ENCODE results near the gene RPL22.

DNA sequence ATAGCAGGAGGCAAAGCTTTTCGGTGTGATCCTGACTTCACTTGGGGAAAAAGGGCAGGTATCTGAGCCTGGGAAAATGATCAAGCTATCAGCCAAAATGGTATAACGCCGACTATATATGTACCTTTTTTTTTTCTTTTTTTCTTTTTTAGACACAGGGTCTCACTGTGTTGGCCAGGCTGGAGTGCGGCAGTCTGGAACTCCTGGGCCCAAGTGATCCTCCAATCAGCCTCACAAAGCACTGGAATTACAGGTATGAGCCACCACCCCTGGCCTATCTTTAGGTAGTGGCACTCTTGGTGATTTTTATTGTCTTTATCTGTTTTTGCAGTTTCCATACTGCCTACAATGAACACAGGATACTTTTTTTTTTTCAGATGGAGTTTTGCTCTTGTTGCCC lies 37.7 kb upstream of the RPL22 start:
- TF ChIP-seq, protein P1, sequence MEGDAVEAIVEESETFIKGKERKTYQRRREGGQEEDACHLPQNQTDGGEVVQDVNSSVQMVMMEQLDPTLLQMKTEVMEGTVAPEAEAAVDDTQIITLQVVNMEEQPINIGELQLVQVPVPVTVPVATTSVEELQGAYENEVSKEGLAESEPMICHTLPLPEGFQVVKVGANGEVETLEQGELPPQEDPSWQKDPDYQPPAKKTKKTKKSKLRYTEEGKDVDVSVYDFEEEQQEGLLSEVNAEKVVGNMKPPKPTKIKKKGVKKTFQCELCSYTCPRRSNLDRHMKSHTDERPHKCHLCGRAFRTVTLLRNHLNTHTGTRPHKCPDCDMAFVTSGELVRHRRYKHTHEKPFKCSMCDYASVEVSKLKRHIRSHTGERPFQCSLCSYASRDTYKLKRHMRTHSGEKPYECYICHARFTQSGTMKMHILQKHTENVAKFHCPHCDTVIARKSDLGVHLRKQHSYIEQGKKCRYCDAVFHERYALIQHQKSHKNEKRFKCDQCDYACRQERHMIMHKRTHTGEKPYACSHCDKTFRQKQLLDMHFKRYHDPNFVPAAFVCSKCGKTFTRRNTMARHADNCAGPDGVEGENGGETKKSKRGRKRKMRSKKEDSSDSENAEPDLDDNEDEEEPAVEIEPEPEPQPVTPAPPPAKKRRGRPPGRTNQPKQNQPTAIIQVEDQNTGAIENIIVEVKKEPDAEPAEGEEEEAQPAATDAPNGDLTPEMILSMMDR (conservative IDR thresholded peaks at IDR 0.05): no peak
- no peak for TF ChIP-seq ZFX (IDR thresholded peaks at IDR 0.05)
